Heart left ventricle (tissue), 16 donors: ENCODE measurements around the gene SUPT3H. TPM values are rescaled to one million over a fixed set of nuclear protein-coding genes. Genes with fewer than 3 reads are reported as not detected.

Experiments
- ATAC-seq, 4 donors: fragments of 200-7000 bp; cut with Tn5 transposase; one replicate each; pipeline ENCODE4 v1.9.1; 2020 to 2022; ENCODE audit warnings: moderate library complexity in 4 of 4, mild to moderate bottlenecking in 3 of 4, moderate number of reproducible peaks in 1 of 4
- DNase-seq, 5 donors: peaks; one replicate each; pipeline ENCODE4 v3.0.0-alpha.2; 2020
- H3K27ac ChIP-seq, 12 donors: fragments of 200-600 bp; sonication (generic) in 4 of 12; one replicate each; pipeline versions ENCODE4 v1.5.0 to v1.8.0; 2016 to 2022; ENCODE audit warnings: mild to moderate bottlenecking in 2 of 12
- H3K27me3 ChIP-seq, 9 donors: fragments of 200-600 bp; sonication (generic) in 2 of 9; one replicate each; pipeline versions ENCODE4 v1.5.1 to v1.8.0; 2016 to 2022; ENCODE audit warnings: mild to moderate bottlenecking in 3 of 9
- H3K36me3 ChIP-seq, 9 donors: fragments of 200-600 bp; sonication (generic) in 2 of 9; one replicate each; pipeline versions ENCODE4 v1.5.0 to v1.8.0; 2018 to 2022; ENCODE audit warnings: mild to moderate bottlenecking in 2 of 9
- H3K4me1 ChIP-seq, 12 donors: fragments of 200-600 bp; sonication (generic) in 4 of 12; one replicate each; pipeline versions ENCODE4 v1.5.0 to v1.8.0; 2016 to 2022; ENCODE audit warnings: mild to moderate bottlenecking in 3 of 12
- H3K4me3 ChIP-seq, 12 donors: fragments of 200-600 bp; sonication (generic) in 4 of 12; one replicate each; pipeline versions ENCODE4 v1.5.0 to v1.8.0; 2017 to 2022; ENCODE audit warnings: mild to moderate bottlenecking in 9 of 12, moderate library complexity in 4 of 12
- H3K9me3 ChIP-seq, 12 donors: fragments of 200-600 bp; sonication (generic) in 4 of 12; one replicate each; pipeline versions ENCODE4 v1.5.0 to v1.8.0; 2016 to 2022; ENCODE audit warnings: mild to moderate bottlenecking in 1 of 12
- CTCF ChIP-seq, 12 donors: fragments of 200-600 bp; sonication (generic) in 4 of 12; IDR thresholded peaks; one replicate each; pipeline versions ENCODE4 v1.5.0 to v1.8.0; 2018 to 2022; ENCODE audit warnings: antibody characterized with exemption in 12 of 12, mild to moderate bottlenecking in 5 of 12
- POLR2A ChIP-seq, 2 donors: fragments of 450-650 bp; IDR thresholded peaks; one replicate each; pipeline ENCODE4 v1.6.1; 2017; ENCODE audit warnings: antibody characterized with exemption in 2 of 2, mild to moderate bottlenecking in 2 of 2, moderate library complexity in 2 of 2
- WGBS, 4 donors: extraction: QIAGEN DNeasy Blood & Tissue Kit in 2 of 4; methylation state at CpG; one replicate each; pipeline versions ENCODE4 v1.1.5 to v1.1.7; 2013 to 2018; 5-methylcytosine and 5-hydroxymethylcytosine counted together
- intact Hi-C, 10 donors: fragments of 100-400 bp; cut with DNase I; formaldehyde crosslinking; loops; one replicate each; pipeline versions ENCODE4 v1.11.1 to v1.14.2; 2022
- polyA plus RNA-seq, 2 donors: library from polyadenylated mRNA; stranded (reverse); fragments of 200-250 nt; gene quantifications; one replicate each; pipeline ENCODE4 v1.2.3, GENCODE V29; 2013
- total RNA-seq, 9 donors: library from RNA; depleted of rRNA in 2 of 9; stranded (reverse); fragments of >200 nt in 2 of 9; fragmentation: NEBNext Ultra II Directional in 3 of 9; extraction: Animal tissue kit (Norgen Biotek cat#: 25700) in 3 of 9; gene quantifications; one replicate each; pipeline versions ENCODE4 v1.1.0 to v1.2.4, GENCODE V29; 2016 to 2023
- donor health status: ischemic (EF 13 %, LVEDD 7.1; RV severe dilation, severe dysfunction).
- donor health status: healthy with polysubstance abuse.
- donor health status: DM: no; HTN: yes; CAD: no.
- donor health status: DM: no; HTN: no; CAD: no.
- donor health status: ischemic (EF 25% LVEDD 6.9; RV normal size, moderate dysfunction).
- donor health status: ischemic (EF 25% LVEDD 5.7; RV mildly dilated, moderate dysfunction).
- donor health status: healthy.
- donor health status: DM: yes; HTN: yes; CAD: no.
- donor health status: ischemic (EF 35%, LVEDD 5.7; RV mildly dilated, moderate dysfunction).
- donor health status: nonischemic (EF 11% LVEDD 7.7; RV severe dilation, severe dysfunction).
- donor health status: DM: yes; HTN: yes; CAD: no.
- donor health status: PGD.
- donor health status: ischemic (EF 29% LVEDD 5.4; RV normal size, mild dysfunction).
- donor health status: nonischemic (EF 23%, LVEDD 6.1; RV moderate dilation, normal function).

The SUPT3H gene
- total and polyA plus RNA-seq, 11 donors, result 1.5 to 8.1 (median 4.1) TPM

- WGBS, 4 donors, result 82 to 94% (median 87%) methylated on average over 1 of the region's 1 CpG
- TF ChIP-seq CTCF (IDR thresholded peaks at IDR 0.05) (no peak), POLR2A (IDR thresholded peaks at IDR 0.05) (no peak)
- no peaks in the 10 kb centered on the region for H3K9me3 ChIP-seq
Measured at GRCh38 chr6:45195137-45195536, 182.6 kb downstream of the SUPT3H start.

GRCh38 chr6:45192556-45192955, 185.2 kb downstream of the SUPT3H start:
- Histone ChIP-seq H3K9me3 (no peaks in the 10 kb centered on the region), H3K27me3 (no peaks in the 10 kb centered on the region), H3K36me3 (no peaks in the 10 kb centered on the region), H3K27ac (no peak overlapping the region), H3K4me1 (no peaks in the 10 kb centered on the region), H3K4me3 (no peak overlapping the region)
- 89 to 94% (median 91%) methylated on average over 2 of the region's 2 CpGs for WGBS, 4 donors
- no peak for DNase-seq
- no peak for ATAC-seq
- no peak for TF ChIP-seq POLR2A (IDR thresholded peaks at IDR 0.05)
- TF ChIP-seq CTCF (IDR thresholded peaks at IDR 0.05), result no peak
- intact Hi-C loops, result no loop called here

More at GRCh38 chr6:45195137-45195536, 182.6 kb downstream of the SUPT3H start:
- intact Hi-C loops, result no loop called here
- Histone ChIP-seq H3K36me3 (no peaks in the 10 kb centered on the region), H3K4me3 (no peak overlapping the region), H3K27me3 (no peaks in the 10 kb centered on the region), H3K27ac (no peak overlapping the region), H3K4me1 (no peaks in the 10 kb centered on the region)
- no peak for DNase-seq
- no peak for ATAC-seq

- intact Hi-C loops, result no loop called here
Measured at GRCh38 chr6:45191414-45191813, 186.3 kb downstream of the SUPT3H start.

GRCh38 chr6:45187836-45188235, 189.9 kb downstream of the SUPT3H start:
- no peak for ATAC-seq
- Histone ChIP-seq H3K9me3 (no peaks in the 10 kb centered on the region), H3K27ac (no peak overlapping the region), H3K4me3 (no peak overlapping the region), H3K27me3 (no peaks in the 10 kb centered on the region), H3K36me3 (no peaks in the 10 kb centered on the region), H3K4me1 (peaks cover 0 to 7% (median 0%) of the 10 kb centered on the region in 12 donors)
- DNase-seq, result no peak
- TF ChIP-seq POLR2A (IDR thresholded peaks at IDR 0.05) (no peak), CTCF (IDR thresholded peaks at IDR 0.05) (no peak)
- WGBS, 4 donors, result 94 to 98% (median 98%) methylated on average over 2 of the region's 2 CpGs
- intact Hi-C loops, result no loop called here

More at GRCh38 chr6:45191414-45191813, 186.3 kb downstream of the SUPT3H start:
- no peaks in the 10 kb centered on the region for H3K4me1 ChIP-seq
- no peaks in the 10 kb centered on the region for H3K9me3 ChIP-seq
- no peak for TF ChIP-seq CTCF (IDR thresholded peaks at IDR 0.05)
- no peak for TF ChIP-seq POLR2A (IDR thresholded peaks at IDR 0.05)
- DNase-seq, result no peak
- no peak overlapping the region for H3K4me3 ChIP-seq
- no peak for ATAC-seq
- WGBS, 4 donors, result 63 to 90% (median 82%) methylated on average over 4 of the region's 4 CpGs
- no peaks in the 10 kb centered on the region for H3K36me3 ChIP-seq
- no peaks in the 10 kb centered on the region for H3K27me3 ChIP-seq
- no peak overlapping the region for H3K27ac ChIP-seq
